ENCODE measurements around the gene TMEM258. TPM values are rescaled to one million over a fixed set of nuclear protein-coding genes. Genes with fewer than 3 reads are reported as not detected.

TMEM258 gene
- total and polyA plus RNA-seq, 9 of the 15 experiments (the other 6 are each of a cell fraction or from before 2014, with no cell fraction given): 97.2 to 856 (median 231) TPM

DNA sequence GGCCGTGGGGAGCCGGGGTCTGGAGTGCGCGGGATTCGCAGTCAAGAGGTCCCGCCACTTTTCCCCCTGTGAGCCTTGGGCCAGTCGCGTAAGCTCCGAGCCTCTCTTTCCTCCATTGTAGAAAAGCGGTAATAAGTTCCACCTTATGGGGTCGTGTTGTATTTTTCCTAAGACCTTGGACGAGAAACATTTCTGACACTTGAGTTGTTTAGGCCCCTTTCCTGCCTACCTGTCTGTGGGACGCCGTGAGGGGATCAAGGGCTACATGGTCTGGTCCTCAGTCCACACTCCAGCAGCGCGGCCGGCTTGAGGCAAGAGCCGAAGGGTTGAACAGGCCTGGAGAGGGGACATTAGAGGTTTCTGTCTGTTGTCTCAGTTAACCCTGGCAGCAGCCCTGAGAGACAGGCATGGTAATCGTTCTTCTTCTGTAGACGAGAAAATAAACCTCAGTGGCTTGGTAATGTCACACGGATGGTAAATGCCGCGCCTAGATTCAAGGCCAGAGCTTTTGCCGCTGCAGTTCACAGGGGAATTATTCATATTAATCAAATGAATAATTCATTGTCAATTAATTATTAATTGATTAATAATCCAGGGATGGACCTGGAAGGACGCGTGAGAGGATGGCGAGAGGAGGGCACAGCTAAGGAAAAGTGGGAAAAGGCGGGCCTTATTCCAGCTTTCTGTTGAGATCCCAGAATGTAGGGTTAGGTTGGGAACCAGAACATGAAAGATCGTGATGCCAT is 857 bp upstream of the TMEM258 start (continued):
- TF ChIP-seq, protein P1, sequence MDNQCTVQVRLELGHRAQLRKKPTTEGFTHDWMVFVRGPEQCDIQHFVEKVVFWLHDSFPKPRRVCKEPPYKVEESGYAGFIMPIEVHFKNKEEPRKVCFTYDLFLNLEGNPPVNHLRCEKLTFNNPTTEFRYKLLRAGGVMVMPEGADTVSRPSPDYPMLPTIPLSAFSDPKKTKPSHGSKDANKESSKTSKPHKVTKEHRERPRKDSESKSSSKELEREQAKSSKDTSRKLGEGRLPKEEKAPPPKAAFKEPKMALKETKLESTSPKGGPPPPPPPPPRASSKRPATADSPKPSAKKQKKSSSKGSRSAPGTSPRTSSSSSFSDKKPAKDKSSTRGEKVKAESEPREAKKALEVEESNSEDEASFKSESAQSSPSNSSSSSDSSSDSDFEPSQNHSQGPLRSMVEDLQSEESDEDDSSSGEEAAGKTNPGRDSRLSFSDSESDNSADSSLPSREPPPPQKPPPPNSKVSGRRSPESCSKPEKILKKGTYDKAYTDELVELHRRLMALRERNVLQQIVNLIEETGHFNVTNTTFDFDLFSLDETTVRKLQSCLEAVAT (IDR thresholded peaks at IDR 0.05): no peak
- TF ChIP-seq ZNF24 (IDR thresholded peaks at IDR 0.05) (no peak), NRF1 (conservative IDR thresholded peaks at IDR 0.05 in 1 of 2, IDR thresholded peaks at IDR 0.05 in 1 of 2) (no peak), YBX1 (IDR thresholded peaks at IDR 0.05) (no peak), C11orf30 (IDR thresholded peaks at IDR 0.05; ENCODE audit: low read depth) (no peak), PHB (CRISPR knock-in tag; IDR thresholded peaks at IDR 0.05) (no peak), ZBED1 (IDR thresholded peaks at IDR 0.05) (no peak), CAMTA2 (CRISPR knock-in tag; conservative IDR thresholded peaks at IDR 0.05) (no peak), ZNF253 (CRISPR knock-in tag; conservative IDR thresholded peaks at IDR 0.05) (no peak), ZNF232 (CRISPR knock-in tag; IDR thresholded peaks at IDR 0.05) (peak; percentile 14; the same call in 1 of the 2 replicates), RBM22 (IDR thresholded peaks at IDR 0.05; ENCODE audit: low read depth, low read length, poor library complexity, severe bottlenecking) (no peak), POLR2B (IDR thresholded peaks at IDR 0.05; ENCODE audit: low read depth, partially characterized antibody) (peak; percentile 1), TBL1XR1 (IDR thresholded peaks at IDR 0.05; ENCODE audit: low read length in 2 of 2) (no peak), HMGN3 (IDR thresholded peaks at IDR 0.05; ENCODE audit: borderline replicate concordance, extremely low read depth, insufficient read length, low read depth, low read length) (no peak), NCOA1 (IDR thresholded peaks at IDR 0.05; ENCODE audit: low read depth) (no peak), SLC30A9 (CRISPR knock-in tag; IDR thresholded peaks at IDR 0.05) (no peak), PHTF2 (CRISPR knock-in tag; IDR thresholded peaks at IDR 0.05) (no peak), ZNF707 (CRISPR knock-in tag; conservative IDR thresholded peaks at IDR 0.05) (no peak), CBX1 (IDR thresholded peaks at IDR 0.05; ENCODE audit: low read depth) (no peak)
- TF ChIP-seq, protein P2, sequence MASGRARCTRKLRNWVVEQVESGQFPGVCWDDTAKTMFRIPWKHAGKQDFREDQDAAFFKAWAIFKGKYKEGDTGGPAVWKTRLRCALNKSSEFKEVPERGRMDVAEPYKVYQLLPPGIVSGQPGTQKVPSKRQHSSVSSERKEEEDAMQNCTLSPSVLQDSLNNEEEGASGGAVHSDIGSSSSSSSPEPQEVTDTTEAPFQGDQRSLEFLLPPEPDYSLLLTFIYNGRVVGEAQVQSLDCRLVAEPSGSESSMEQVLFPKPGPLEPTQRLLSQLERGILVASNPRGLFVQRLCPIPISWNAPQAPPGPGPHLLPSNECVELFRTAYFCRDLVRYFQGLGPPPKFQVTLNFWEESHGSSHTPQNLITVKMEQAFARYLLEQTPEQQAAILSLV (tag; IDR thresholded peaks at IDR 0.05): no peak
- TF ChIP-seq, protein P3, sequence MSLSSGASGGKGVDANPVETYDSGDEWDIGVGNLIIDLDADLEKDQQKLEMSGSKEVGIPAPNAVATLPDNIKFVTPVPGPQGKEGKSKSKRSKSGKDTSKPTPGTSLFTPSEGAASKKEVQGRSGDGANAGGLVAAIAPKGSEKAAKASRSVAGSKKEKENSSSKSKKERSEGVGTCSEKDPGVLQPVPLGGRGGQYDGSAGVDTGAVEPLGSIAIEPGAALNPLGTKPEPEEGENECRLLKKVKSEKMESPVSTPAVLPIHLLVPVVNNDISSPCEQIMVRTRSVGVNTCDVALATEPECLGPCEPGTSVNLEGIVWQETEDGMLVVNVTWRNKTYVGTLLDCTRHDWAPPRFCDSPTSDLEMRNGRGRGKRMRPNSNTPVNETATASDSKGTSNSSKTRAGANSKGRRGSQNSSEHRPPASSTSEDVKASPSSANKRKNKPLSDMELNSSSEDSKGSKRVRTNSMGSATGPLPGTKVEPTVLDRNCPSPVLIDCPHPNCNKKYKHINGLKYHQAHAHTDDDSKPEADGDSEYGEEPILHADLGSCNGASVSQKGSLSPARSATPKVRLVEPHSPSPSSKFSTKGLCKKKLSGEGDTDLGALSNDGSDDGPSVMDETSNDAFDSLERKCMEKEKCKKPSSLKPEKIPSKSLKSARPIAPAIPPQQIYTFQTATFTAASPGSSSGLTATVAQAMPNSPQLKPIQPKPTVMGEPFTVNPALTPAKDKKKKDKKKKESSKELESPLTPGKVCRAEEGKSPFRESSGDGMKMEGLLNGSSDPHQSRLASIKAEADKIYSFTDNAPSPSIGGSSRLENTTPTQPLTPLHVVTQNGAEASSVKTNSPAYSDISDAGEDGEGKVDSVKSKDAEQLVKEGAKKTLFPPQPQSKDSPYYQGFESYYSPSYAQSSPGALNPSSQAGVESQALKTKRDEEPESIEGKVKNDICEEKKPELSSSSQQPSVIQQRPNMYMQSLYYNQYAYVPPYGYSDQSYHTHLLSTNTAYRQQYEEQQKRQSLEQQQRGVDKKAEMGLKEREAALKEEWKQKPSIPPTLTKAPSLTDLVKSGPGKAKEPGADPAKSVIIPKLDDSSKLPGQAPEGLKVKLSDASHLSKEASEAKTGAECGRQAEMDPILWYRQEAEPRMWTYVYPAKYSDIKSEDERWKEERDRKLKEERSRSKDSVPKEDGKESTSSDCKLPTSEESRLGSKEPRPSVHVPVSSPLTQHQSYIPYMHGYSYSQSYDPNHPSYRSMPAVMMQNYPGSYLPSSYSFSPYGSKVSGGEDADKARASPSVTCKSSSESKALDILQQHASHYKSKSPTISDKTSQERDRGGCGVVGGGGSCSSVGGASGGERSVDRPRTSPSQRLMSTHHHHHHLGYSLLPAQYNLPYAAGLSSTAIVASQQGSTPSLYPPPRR (CRISPR knock-in tag; IDR thresholded peaks at IDR 0.05; ENCODE audit: borderline replicate concordance): no peak; the same call in 1 of the 2 replicates
- TF ChIP-seq, protein P4, sequence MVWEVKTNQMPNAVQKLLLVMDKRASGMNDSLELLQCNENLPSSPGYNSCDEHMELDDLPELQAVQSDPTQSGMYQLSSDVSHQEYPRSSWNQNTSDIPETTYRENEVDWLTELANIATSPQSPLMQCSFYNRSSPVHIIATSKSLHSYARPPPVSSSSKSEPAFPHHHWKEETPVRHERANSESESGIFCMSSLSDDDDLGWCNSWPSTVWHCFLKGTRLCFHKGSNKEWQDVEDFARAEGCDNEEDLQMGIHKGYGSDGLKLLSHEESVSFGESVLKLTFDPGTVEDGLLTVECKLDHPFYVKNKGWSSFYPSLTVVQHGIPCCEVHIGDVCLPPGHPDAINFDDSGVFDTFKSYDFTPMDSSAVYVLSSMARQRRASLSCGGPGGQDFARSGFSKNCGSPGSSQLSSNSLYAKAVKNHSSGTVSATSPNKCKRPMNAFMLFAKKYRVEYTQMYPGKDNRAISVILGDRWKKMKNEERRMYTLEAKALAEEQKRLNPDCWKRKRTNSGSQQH (CRISPR knock-in tag; IDR thresholded peaks at IDR 0.05): no peak

Measured in K562 (cell line).